HuH-7 (cell line): Measurements from ENCODE around the gene BSPRY.
"Not testable (repeated sequence)": the region's sequence is repeated elsewhere in the genome, so short reads cannot be mapped to it uniquely, and the experiment has no call there.

ENCODE experiments used
- DNase-seq: peaks from one replicate; pipeline ENCODE4 v3.0.0; 2011; ENCODE audit warnings: low spot score

The BSPRY gene

DNA sequence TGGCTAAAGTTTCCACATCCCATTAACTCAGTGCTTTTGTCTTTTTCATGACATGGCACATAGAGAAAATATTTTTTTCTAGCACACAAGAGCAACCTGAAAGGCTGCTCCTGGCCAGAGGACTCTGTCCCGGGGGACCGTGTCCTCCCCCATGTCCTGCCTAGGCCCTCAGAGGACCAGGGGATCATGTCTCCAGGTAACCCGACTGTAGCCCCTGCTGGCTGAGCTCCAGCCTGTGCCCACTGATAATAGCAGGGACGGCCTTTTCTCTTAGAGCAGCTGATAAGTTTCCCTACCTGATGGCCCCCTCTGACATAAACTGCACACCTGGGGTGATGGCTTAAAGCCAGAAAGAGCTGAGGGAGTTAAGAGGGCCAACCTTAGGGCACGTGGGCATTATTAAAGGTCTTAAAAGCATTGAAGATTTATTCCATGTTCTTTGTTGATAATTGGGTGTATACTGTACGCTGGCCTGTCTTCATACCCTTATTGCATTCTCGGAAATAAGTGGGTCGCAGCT is 21.5 kb downstream of the BSPRY start:
- DNase-seq = no peak

DNA sequence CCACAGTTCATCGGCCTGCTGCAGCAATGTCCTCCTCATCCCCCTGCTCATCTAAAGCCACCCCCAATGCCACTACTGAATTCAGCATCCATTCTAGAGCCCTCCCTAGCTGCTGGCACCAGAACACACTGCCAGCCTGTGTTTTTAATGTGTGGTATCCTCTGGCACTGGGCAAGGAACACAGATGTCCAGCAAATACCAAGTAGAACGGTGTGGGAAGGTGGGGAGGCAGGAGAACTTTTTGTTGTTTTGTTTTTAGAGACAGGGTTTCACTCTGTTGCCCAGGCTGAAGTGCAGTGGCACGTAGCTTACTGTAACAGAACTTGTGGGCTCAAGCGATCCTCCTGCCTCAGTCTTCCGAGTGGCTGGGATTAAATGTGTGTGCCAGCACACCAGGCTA is 22.7 kb downstream of the BSPRY start:
- no peak for DNase-seq

DNA sequence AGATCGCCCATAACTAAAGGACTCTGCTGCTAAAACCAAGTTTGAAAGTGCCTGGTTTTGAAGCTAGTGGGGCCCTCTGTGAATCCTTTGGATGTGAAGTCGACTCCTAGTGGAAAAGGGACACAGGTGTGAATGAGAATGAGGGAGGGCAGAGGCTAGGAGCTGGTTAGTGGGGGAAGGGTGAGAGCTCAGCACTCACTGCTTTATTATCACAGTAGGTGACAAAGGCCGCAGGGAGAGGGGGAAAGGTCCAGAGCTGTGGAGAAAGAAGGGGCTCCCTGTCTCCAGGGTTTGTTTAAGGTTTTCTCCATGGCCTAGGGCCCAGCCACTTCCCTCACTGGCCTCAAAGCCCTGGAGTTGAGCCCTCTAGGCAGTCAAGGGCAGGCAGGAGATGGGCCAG is 23.9 kb downstream of the BSPRY start:
- no peak for DNase-seq

DNA sequence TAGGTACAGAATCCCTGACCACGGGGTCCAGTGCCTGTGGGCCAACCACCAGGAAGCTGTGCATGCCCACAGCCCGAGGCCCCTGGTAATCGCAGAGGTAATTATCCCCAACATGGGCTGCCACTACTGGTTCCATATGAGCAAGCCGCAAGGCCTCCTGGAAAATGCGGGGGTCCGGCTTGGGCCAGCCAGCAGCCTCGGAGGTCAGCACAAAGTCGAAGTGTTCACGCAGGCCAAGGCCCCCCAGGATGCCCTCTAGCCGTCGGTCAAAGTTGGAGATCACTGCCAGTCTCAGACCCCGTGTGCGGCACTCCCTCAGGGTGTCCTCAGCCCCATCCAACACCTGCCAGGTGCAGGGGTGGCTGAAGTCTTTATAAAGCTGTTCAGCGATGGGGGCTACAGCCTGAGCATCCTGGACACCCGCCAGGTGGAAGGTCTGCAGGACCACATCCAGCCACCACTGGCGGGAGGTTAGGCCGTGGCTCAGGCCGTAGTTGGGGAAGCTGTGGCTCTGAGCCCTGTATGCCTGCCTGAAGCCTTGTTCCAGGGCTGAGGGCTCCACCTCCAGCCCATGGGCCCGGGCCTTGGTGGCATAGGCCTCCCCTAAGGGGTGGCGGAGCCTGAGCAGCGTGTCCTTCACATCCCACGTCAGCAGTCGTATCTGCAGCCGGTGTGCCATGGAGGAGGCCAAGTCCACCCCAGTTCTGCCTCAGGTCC is 24.5 kb downstream of the BSPRY start:
- no peak for DNase-seq

DNA sequence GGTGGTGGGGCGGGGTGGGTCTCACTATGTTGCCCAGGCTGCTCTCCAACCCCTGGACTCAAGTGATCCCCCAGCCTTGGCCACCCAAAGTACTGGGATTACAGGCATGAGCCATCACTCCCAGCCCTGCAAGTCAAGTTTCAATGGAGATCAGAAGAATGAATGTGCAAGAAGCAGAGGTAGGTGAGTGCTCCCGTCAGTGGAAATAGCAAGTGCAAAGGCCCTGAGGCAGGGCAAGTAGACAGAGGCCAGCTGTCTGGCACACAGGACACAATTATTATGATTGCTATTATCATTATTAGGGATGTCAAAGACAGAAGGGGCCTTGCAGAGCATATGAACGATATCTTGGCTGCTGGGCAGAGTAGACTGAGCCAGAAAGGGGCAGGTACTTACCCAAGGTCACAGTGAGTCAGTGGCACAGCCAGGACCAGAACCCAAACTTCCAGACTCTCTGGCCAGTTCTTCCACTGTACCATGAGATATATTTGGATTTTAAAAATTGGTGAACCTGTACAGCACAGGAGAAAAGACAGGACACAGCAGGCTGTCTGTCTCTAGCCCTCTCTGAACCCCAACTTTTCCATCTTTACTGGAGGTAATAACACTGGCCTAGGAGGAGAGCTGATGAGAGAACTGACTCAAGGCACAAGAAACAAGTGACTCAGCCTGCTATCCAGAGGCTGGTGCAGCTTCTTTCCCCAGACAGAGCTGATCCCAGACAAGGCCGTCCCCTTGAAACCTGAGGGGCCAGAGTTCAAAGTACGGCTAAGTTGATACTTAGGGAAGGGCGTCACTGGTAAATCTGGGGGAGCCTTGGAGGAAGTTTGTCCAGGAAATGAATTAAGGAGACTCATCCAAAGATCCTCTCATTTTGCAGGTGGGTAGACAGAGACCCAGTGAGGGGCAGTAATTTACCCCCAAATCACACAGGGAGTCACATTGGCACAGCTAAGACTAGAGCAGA is 26.0 kb downstream of the BSPRY start:
- no peak for DNase-seq

DNA sequence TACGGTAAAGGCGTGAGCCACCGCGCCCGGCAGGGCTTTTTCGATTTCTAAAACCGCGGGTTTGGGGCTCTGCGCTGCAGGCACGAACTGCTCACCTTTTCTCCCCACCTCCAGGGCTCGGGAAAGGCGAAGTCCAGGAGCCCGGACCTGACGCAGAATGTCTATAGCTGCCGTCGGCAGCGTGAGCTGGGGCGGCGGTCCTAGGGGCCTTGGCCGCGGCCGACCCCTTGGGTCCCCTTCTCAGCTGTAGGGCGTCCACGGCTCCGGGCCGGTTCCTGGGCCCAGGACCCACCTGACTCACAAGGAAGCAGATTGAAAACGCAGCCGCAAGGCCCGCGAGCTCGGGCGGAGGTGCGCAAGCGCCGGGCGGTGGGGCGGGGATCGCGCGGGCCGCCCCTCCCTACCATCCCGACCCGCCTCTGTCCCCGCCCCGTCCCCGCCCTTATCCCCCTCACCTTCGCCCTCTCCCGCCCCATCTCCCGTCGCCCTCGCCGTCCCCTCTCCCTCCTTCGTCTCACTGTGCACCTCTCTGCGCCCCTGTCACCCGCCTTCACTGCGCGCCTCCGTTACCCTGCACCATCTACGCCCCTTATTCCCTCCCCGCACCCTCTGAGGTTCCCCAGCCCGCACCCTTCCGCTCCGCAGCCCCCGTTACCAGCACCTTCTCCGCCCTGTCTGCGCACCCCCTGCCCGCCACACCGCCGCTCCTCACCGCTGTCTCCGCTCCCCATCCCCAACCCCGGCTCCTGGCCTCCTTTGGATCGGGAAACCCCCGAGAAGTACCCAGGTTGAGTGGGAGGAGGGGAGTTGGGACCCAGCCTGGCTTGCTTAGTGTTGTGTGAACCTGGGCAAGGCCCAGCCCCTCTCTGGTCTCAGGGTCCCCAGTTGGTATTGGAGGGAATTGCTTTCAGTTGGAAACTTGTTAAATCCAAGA is 27.6 kb downstream of the BSPRY start, which contains the start of gene HDHD3:
TSS of gene HDHD3 (minus strand) at position 353 of the 934 bp plus-strand sequence. CDS start 2,632 bp downstream, outside the sequence.
- peak; percentile 84 for DNase-seq

DNA sequence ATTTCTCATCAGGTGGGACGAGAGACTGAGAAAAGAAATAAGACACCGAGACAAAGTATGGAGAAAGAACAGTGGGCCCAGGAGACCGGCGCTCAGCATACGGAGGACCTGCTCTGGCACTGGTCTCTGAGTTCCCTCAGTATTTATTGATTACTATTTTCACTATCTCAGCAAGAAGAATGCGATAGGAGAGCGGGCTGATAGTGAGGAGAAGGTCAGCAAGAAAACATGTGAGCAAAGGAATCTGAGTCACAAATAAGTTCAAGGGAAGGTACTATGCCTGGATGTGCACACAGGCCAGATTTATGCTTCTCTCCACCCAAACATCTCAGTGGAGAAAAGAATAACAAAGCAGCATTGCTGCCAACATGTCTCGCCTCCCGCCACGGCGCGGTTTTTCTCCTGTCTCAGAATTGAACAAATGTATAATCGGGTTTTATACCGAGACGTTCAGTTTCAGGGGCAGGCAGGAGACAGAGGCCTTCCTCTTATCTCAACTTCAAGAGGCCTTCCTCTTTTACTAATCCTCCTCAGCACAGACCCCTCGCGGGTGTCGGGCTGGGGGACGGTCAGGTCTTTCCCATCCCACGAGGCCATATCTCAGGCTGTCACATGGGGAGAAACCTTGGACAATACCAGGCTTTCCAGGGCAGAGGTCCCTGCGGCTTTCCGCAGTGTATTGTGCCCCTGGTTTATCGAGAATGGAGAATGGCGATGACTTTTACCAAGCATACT is 29.9 kb downstream of the BSPRY start:
- not testable (repeated sequence) for DNase-seq

DNA sequence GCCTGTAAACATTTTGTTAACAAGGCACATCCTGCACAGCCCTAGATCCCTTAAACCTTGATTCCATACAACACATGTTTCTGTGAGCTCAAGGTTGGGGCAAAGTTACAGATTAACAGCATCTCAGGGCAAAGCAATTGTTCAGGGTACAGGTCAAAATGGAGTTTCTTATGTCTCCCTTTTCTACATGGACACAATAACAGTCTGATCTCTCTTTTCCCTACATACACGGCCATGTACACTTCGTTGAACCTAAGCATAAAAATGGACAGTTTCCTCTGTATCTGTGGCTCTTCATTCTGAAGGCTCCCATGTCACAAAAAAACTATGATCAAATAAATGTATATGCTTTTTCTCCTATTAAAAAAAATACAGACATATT is 30.5 kb downstream of the BSPRY start:
- DNase-seq = not testable (repeated sequence)

DNA sequence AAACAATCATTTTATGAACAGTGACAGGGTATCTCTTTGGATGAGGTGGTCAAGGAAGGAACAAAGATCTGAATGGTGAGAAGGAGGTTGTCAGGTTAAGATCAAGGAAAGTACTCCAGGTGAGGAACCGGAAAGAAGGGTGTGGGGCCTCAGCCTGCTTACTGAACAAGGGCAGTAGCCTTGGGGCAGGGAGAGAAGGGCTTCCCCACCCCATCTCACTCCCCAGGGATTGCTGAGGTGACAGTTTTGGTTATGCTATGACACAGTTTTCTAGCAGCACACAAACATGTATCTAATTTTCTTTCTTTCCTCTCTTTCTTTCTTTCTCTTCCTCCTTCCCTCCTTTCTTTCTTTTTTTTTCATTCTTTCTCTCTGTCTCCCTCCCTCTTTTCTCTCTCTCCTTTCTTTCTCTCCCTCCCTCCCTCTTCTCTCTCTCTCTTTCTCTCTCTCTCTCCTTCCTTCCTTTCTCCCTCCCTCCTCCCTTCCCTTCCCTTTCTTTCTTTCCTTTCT is 31.6 kb downstream of the BSPRY start:
- no peak for DNase-seq

DNA sequence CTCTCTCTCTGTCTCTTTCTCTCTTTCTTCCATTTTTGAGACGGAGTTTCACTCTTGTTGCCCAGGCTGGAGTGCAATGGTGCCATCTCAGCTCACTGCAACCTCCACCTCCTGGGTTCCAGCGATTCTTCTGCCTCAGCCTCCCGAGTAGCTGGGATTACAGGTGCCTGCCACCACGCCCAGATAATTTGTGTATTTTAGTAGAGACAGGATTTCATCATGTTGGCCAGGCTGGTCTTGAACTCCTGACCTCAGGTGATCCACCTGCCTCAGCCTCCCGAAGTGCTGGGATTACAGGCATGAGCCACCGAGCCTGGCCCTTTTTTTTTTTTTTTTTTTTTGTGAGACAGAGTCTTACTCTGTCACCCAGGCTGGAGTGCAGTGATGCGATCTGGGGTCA is 32.1 kb downstream of the BSPRY start:
- not testable (repeated sequence) for DNase-seq

DNA sequence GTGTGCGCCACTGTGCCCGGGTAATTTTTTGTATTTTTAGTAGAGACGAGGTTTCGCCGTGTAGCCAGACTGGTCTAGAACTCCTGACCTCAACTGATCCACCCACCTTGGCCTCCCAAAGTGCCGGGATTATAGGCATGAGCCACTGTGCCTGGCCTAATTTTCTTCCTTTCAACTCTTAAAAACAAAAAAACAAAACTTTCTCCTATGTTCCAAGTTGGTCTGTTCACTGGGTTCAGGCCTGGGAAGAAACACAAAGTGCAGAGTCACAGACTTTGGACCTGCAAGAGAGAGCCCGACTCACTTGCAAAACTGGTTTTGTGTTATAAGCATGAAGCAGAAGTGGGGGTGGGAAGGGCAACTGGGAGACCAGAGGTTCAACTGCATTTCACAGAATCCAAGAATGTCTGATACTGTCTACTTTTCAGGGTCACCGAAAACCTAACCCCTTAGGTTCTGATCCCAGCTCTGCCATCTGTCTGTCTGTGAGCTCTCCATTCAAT is 32.6 kb downstream of the BSPRY start:
- no peak for DNase-seq

DNA sequence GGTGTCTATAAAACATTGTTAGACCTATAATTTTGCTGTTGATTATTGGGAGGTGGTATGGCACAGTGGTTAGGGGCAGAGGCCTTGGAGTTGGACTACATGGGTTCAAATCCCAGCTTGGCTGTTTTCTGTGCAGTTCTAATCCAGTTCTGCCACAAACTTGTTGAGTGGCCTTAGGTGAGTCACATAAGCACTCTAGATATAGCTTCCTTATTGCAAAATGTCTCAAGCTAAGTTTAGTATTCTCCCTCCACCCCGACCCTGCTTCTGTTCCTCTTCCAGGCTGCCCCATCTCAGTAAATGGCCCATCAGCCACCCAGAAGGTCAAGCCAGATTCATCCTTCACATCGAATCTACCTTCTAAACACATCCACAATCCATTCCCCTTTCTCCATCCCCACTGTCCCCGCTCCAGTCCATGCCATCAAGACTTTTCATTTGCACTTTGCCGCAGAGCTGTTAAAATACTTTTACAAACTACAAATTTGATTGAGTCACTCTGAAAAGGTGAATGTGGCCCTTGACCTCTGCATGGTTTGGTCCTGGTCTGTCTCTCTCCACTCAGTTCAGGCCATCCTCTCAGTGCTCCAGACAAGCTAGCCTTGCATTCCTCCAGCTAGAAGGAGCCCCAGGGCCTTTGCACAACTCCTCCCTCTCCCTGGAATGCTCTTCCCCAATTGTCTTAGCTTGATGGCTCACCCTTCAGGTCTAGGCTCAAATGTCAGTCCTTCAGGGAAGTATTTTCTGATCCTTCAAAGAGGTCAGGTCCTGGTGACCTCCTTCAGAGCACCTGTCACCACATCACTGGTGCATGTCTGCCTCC is 37.4 kb downstream of the BSPRY start:
- no peak for DNase-seq

DNA sequence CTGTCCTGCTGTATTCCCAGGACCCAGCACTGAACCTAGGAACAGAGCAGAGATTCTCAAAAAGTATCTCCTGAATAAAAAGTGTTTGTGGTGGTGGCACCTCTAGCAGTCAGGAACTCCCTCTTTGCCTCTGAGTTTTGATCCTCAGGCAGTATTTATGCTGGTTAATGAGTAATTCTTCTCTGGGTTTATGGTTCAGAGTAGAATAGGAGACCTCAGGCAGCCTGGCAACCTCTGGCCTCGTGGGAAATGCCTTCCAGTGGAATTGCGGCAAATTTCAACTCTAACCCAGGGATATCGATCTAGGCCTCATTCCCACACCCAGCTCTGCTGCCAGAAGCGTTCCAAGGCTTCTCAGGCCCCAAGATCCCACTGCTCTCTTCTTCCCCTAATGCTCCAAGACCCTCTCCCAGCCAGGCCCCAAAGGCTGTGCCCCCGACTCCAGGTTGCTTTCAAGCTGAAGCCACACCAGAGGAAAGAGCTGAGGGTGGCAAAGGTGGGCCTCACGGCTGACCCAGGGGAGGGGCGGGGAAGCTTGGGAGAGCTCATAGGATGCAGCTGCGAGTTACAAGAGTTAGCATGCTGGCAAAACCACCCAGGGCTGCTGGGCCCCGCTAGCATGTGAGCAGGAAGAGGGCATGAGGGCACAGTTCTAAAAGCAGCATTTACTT is 38.4 kb downstream of the BSPRY start:
- DNase-seq = peak; percentile 87

DNA sequence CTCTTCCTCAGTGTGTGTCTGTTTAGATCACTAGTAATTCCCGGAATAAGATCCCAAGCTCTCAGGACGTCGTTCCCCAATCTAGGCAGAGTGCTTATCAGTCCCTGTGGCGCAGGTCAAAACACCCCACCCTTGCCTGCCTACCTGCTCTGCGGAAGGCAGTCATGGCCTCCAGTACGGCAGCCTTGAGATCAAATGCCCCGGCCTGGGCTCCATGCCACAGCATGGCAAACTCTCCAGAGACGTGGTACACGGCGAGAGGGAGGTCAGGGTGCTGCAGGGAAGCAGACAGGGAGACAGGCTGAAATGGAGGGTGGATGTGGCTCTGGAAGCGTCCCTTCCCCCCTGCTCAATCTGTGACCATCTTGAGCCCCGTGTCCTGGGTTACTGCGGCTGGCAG is 39.5 kb downstream of the BSPRY start:
- no peak for DNase-seq

DNA sequence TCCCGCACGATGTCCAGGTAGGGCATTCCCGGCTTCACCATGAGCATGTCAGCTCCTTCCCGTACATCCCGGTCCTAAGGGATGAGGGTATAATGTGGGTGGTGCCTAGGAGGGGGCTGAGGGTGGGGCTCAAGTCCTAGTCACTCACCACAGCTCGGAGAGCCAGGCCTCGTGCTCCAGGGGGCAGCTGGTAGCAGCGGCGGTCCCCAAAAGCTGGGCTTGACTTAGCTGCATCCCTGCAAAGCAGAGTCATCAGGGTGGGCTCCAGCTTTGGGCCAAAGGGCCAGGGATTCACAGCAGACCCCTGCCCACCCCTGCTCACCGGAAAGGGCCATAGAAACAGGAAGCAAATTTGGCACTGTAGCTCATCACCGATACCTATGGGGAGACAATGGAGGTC is 40.1 kb downstream of the BSPRY start:
- no peak for DNase-seq

DNA sequence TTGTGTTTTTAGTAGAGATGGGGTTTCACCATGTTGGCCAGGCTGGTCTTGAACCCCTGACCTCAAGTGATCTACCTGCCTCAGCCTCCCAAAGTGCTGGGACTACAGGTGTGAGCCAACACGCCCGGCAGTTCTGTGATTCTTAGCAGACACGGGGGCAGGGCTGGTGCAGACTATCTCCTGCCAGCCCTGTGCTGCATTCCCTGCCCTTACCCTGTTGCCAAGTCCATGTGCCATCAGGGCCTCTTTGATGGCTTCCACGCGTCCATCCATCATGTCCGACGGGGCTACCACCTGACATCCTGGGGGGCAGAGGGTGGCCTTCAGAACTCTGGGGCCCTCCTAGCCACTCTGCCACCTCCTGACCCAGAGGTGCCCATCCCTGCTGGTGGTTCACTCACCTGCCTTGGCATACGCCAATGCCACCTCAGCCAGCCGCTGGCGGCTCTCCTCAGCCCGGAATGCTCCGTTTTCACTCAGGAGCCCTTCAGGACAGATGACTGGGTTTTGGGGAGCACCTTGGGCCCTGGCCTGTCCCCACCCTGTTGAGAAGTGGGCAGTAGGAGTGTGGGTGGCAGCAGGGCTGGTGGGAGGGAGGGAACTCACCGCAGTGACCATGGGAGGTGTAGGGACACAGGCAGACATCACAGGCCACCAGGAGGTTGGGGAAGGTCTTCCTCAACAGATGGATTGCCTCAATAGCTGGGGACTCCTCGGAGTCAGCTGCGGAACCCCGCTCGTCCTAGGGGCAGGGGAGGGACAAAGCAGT is 41.0 kb downstream of the BSPRY start:
- no peak for DNase-seq

DNA sequence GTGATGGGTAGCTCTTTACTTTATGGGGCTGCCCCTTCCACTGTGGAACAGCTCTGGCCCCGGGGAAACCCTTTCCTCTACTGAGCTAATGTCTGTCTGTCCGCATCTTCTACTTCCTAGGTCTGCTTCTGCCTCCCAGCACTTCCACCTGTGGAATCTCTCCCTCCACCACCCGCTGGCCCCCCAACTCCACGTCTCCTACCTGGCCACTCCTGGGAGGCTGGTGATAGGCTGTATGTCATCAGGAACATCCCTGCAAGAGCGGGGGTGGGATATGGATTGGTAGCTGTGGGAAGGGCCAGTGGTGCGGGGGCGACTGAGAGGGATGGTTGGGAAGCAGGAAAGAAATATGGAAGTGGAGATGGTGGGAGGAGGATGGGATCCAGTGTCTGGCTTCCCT is 42.6 kb downstream of the BSPRY start:
- no peak for DNase-seq

DNA sequence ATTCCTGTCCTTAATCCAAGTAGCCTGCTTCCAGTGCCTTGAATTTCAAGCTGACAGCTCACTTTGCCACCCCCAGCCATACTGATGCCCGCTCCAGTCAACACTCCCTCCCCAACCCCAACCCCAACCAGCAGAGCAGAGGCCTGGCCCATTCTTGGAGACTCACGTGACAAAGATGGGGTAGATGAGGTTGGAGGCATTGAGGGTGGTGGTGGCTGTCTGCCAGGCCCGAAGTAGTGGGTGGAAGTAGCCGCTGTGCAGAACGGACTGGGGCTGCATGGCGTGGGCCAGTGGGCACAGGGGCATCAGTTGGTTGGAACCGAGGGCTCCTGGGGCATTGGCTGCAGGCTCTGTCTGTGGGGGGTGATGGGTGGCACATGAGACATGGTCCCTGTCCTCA is 43.9 kb downstream of the BSPRY start:
- no peak for DNase-seq
